Liver (tissue), 9 donors: ENCODE results near the gene NHSL2. TPM values are rescaled to one million over a fixed set of nuclear protein-coding genes. Genes with fewer than 3 reads are reported as not detected.

Experiments
- DNase-seq: peaks from one replicate; pipeline ENCODE4 v3.0.0-alpha.2; 2017; ENCODE audit warnings: low spot score
- H3K27ac ChIP-seq, 2 donors: one replicate each; pipeline ENCODE4 v1.7.0; 2013; ENCODE audit warnings: inconsistent platforms in 2 of 2, low read length in 2 of 2, control low read depth in 1 of 2, low read depth in 1 of 2, mild to moderate bottlenecking in 1 of 2
- H3K27me3 ChIP-seq, 4 donors: one replicate each; pipeline versions ENCODE4 v1.6.1 to v1.7.0; 2013; ENCODE audit warnings: low read length in 3 of 4, inconsistent platforms in 1 of 4, mild to moderate bottlenecking in 1 of 4, moderate library complexity in 1 of 4; ENCODE audit not compliant: control insufficient read depth in 4 of 4, insufficient read depth in 4 of 4
- H3K36me3 ChIP-seq, 4 donors: one replicate each; pipeline versions ENCODE4 v1.6.1 to v1.7.0; 2013; ENCODE audit warnings: low read length in 3 of 4, mild to moderate bottlenecking in 3 of 4, low read depth in 1 of 4, moderate library complexity in 1 of 4; ENCODE audit not compliant: control insufficient read depth in 4 of 4, insufficient read depth in 3 of 4
- H3K4me1 ChIP-seq, 4 donors: one replicate each; pipeline versions ENCODE4 v1.6.1 to v1.7.0; 2013; ENCODE audit warnings: low read length in 3 of 4, mild to moderate bottlenecking in 3 of 4, moderate library complexity in 1 of 4; ENCODE audit not compliant: control insufficient read depth in 4 of 4, insufficient read depth in 4 of 4
- H3K4me3 ChIP-seq, 3 donors: one replicate each; pipeline versions ENCODE4 v1.6.1 to v1.7.0; 2013; ENCODE audit warnings: low read length in 3 of 3, control low read depth in 1 of 3, low read depth in 1 of 3, mild to moderate bottlenecking in 1 of 3
- H3K9ac ChIP-seq, 2 donors: one replicate each; pipeline ENCODE4 v1.7.0; 2013; ENCODE audit warnings: low read length in 2 of 2, mild to moderate bottlenecking in 2 of 2, moderate library complexity in 2 of 2, control low read depth in 1 of 2, low read depth in 1 of 2
- H3K9me3 ChIP-seq, 4 donors: one replicate each; pipeline versions ENCODE4 v1.6.1 to v1.7.0; 2013; ENCODE audit warnings: low read length in 3 of 4; ENCODE audit not compliant: control insufficient read depth in 4 of 4
- CTCF ChIP-seq: fragments of 150-350 bp; IDR thresholded peaks from 2 replicates; pipeline ENCODE4 v1.5.1; 2017; ENCODE audit warnings: improper control_type of control experiment, low read depth, low read length; ENCODE audit not compliant: missing input control
- EGR1 ChIP-seq, 2 donors: IDR thresholded peaks; 2 replicates each; pipeline ENCODE4 v1.6.1; 2016 to 2018; ENCODE audit warnings: antibody characterized with exemption in 2 of 2, low read depth in 2 of 2
- FOXA1 ChIP-seq: IDR thresholded peaks from 2 replicates; pipeline ENCODE4 v1.6.1; 2016; ENCODE audit warnings: antibody characterized with exemption
- FOXA2 ChIP-seq: IDR thresholded peaks from 2 replicates; pipeline ENCODE4 v1.6.1; 2016; ENCODE audit warnings: antibody characterized with exemption
- GABPA ChIP-seq, 2 donors: IDR thresholded peaks in 1 of 2; conservative IDR thresholded peaks in 1 of 2; 2 replicates each; pipeline ENCODE4 v1.6.1; 2016; ENCODE audit warnings: antibody characterized with exemption in 2 of 2, mild to moderate bottlenecking in 1 of 2, moderate library complexity in 1 of 2
- HNF4A ChIP-seq, 2 donors: conservative IDR thresholded peaks; 2 replicates each; pipeline ENCODE4 v1.6.1; 2016; ENCODE audit warnings: antibody characterized with exemption in 2 of 2, mild to moderate bottlenecking in 2 of 2
- HNF4G ChIP-seq: IDR thresholded peaks from 2 replicates; pipeline ENCODE4 v1.6.1; 2016; ENCODE audit warnings: antibody characterized with exemption
- MAX ChIP-seq: IDR thresholded peaks from 2 replicates; pipeline ENCODE4 v1.6.1; 2016; ENCODE audit warnings: antibody characterized with exemption
- NR2F2 ChIP-seq: IDR thresholded peaks from 2 replicates; pipeline ENCODE4 v1.6.1; 2016; ENCODE audit warnings: antibody characterized with exemption
- RAD21 ChIP-seq, 2 donors: IDR thresholded peaks; 2 replicates each; pipeline ENCODE4 v1.6.1; 2016; ENCODE audit warnings: antibody characterized with exemption in 2 of 2, mild to moderate bottlenecking in 2 of 2
- REST ChIP-seq: IDR thresholded peaks from 2 replicates; pipeline ENCODE4 v1.6.1; 2016; ENCODE audit warnings: antibody characterized with exemption, mild to moderate bottlenecking
- RXRA ChIP-seq, 2 donors: IDR thresholded peaks; 2 replicates each; pipeline ENCODE4 v1.6.1; 2017 to 2018; ENCODE audit warnings: antibody characterized with exemption in 2 of 2, mild to moderate bottlenecking in 1 of 2
- YY1 ChIP-seq: IDR thresholded peaks from 2 replicates; pipeline ENCODE4 v1.6.1; 2016; ENCODE audit warnings: antibody characterized with exemption, mild to moderate bottlenecking
- WGBS: extraction: QIAGEN DNeasy Blood & Tissue Kit; methylation state at CpG from one replicate; pipeline ENCODE4 v1.1.7; 2013; 5-methylcytosine and 5-hydroxymethylcytosine counted together
- polyA plus RNA-seq, 2 donors: library from polyadenylated mRNA; stranded (reverse) in 1 of 2; unstranded in 1 of 2; fragments of 200-250 nt in 1 of 2; fragments of >200 nt in 1 of 2; fragmentation: Nextera tagmentation in 1 of 2; extraction: Ambion mirVana in 1 of 2; gene quantifications; one replicate each; pipeline versions ENCODE4 v1.2.1 to v1.2.3, GENCODE V29; 2013 to 2015
- total RNA-seq, 2 donors: library from RNA; depleted of rRNA; stranded (reverse); fragments of >200 nt; gene quantifications; one replicate each; pipeline ENCODE4 v1.2.3, GENCODE V29; 2014
- donor health status: healthy.
- donor health status: healthy.
- donor health status: healthy.
- donor health status: healthy.
- donor health status: healthy.

The NHSL2 gene
- total and polyA plus RNA-seq, 4 donors, result 0.45 to 1.3 (median 1.1) TPM

GRCh38 chrX:72050011-72050410, 139.4 kb downstream of the NHSL2 start:
- no peak overlapping the region for H3K27ac ChIP-seq
- 80% methylated on average over 5 of the region's 5 CpGs for WGBS
- no peak for DNase-seq
- H3K9ac ChIP-seq, result no peak overlapping the region
- no peak overlapping the region for H3K4me3 ChIP-seq
- H3K4me1 ChIP-seq, result no peaks in the 10 kb centered on the region
- H3K27me3 ChIP-seq, result peaks cover 0 to 2% (median 0%) of the 10 kb centered on the region in 4 donors
- no peaks in the 10 kb centered on the region for H3K9me3 ChIP-seq
- TF ChIP-seq EGR1 (IDR thresholded peaks at IDR 0.05; ENCODE audit: low read depth in 2 of 2) (no peak), RAD21 (IDR thresholded peaks at IDR 0.05) (no peak), RXRA (IDR thresholded peaks at IDR 0.05) (no peak), GABPA (IDR thresholded peaks at IDR 0.05 in 1 of 2, conservative IDR thresholded peaks at IDR 0.05 in 1 of 2) (no peak), FOXA1 (no peak), HNF4A (conservative IDR thresholded peaks at IDR 0.05) (no peak), YY1 (no peak)
- no peaks in the 10 kb centered on the region for H3K36me3 ChIP-seq

GRCh38 chrX:72051589-72051988, 140.9 kb downstream of the NHSL2 start:
- 93% methylated on average over 2 of the region's 2 CpGs for WGBS
- Histone ChIP-seq H3K27me3 (peaks cover 0 to 2% (median 0%) of the 10 kb centered on the region in 4 donors), H3K27ac (no peak overlapping the region), H3K4me1 (no peaks in the 10 kb centered on the region), H3K4me3 (no peak overlapping the region), H3K9ac (no peak overlapping the region), H3K36me3 (no peaks in the 10 kb centered on the region), H3K9me3 (no peaks in the 10 kb centered on the region)
- no peak for TF ChIP-seq RXRA (IDR thresholded peaks at IDR 0.05)
- TF ChIP-seq NR2F2, result no peak
- no peak for TF ChIP-seq EGR1 (IDR thresholded peaks at IDR 0.05; ENCODE audit: low read depth in 2 of 2)
- TF ChIP-seq REST, result no peak
- TF ChIP-seq RAD21 (IDR thresholded peaks at IDR 0.05), result no peak
- TF ChIP-seq HNF4G, result no peak
- no peak for TF ChIP-seq MAX
- no peak for TF ChIP-seq FOXA2
- no peak for TF ChIP-seq CTCF
- no peak for DNase-seq
